LHCN-M2 (cell line): ENCODE measurements around the gene XYLT2. TPM values are rescaled to one million over a fixed set of nuclear protein-coding genes. Genes with fewer than 3 reads are reported as not detected.
"Not testable (repeated sequence)": the region's sequence is repeated elsewhere in the genome, so short reads cannot be mapped to it uniquely, and the experiment has no call there.

Experiments used
- DNase-seq: peaks from one replicate; pipeline ENCODE4 v3.0.0-alpha.2; 2012; ENCODE audit warnings: low read depth
- polyA plus RNA-seq: library from polyadenylated mRNA; unstranded; fragments of >200 nt; gene quantifications from one replicate; pipeline ENCODE4 v1.2.1, GENCODE V29; 2012; ENCODE audit warnings: missing spikeins
- total RNA-seq: library from RNA; depleted of rRNA; stranded (reverse); fragments of >200 nt; gene quantifications from 2 replicates; pipeline ENCODE4 v1.2.3, GENCODE V29; 2014; rRNA removed

Gene XYLT2
- 41.4 and 48.9 TPM in 2 replicates for total RNA-seq
- 24.5 TPM for polyA plus RNA-seq

DNA sequence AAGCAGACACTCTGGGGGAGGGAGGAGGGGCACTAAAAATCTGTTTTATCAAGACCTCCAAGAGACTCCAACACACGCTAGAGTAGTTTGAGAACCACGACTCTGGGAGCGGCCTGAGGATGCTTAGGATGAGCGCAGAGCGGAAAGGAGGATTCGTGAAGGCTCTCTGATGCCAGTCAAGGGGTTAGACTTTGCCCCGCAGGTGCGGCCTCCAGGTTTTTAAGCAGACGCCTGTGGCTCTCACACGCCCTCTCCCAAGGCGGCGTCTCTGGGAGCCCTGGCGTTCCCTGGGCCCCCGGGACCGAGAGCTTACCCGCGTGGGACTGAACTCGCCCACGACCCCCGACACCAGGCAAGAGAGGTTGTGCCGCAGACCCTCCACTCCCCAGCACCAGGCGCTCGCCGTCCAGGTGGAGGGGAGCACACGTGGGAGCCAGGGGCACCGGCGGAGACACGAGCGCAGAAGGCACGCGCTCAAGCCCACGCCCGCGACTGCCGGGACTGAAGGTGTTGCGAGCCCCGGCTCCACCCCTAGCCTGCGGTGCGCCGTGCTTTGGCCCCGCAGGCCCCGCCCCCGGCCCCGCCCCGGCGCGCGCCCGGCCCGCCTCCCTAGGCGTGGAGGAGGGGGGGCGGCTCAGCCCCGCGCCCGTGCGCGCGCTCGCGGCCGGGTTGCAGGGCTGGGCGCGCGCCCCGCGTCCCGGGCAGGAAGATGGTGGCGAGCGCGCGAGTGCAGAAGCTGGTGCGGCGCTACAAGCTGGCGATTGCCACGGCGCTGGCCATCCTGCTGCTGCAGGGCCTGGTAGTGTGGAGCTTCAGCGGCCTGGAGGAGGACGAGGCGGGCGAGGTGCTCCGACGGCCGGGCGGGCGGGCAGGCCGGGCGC is at the start of gene XYLT2:
Gene XYLT2, plus strand, starts transcription at position 695 of the 881 bp plus-strand sequence. Its CDS starts 15 bp downstream, at position 710.
- peak; percentile 83 for DNase-seq

DNA sequence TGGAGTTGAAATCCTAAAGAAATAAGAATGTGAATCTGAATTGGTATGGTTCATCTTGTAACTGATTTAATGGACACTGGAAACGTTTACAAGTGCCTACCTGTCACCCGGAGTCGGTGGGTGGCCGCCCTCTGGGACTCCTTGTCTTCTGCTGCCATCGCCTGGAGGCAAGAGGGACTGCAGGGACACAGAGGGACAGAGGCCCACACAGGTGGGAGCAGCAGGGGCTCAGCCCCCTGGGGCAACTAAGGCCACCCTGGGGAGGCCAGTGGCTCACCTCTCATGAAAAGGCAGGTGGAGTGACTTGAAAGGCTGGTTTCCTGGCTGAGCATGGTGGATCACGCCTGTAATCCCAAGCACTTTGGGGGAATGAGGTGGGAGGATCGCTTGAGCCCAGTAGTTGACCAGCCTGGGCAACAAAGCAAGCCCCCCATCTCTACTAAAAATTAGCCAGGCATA is 48.5 kb upstream of the XYLT2 start:
- DNase-seq, result peak; percentile 37

DNA sequence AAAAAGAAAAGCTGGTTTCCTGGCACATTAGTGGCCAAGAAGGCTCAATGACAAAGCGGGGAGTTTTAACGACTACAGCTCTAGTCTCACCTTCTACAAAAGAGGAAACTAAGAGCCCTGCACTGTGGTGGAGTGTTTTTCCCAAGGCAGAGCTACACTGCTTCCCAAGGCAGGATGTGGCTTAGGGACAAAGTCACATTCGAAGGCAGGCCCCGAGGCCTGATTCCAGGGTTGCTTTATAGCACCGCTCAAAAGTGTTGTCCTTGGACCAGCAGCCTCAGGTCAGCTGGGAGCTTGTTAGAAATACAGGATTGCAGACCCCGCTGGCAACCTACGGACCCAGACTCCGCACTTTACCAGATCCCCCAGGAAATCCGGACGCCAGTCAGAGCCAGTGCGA is 47.9 kb upstream of the XYLT2 start:
- DNase-seq, result no peak

DNA sequence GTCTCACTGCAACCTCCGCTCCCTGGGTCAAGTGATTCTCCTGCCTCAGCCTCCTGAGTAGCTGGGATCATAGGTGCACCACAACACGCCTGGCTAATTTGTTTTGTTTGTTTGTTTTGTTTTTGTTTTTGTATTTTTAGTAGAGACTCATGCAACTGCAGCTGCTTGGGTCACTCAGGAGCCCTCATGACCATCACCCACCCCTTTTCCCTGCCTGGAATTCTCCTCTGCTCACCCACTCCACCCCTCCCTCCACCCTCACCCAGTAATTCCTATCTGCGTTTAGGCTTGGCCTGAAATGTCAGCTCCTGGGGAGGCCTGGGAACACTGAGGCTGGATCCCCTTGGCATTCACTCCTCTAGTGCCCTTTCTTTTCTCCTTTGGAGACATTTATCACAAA is 46.1 kb upstream of the XYLT2 start:
- DNase-seq, result peak; percentile 51

- not testable (repeated sequence) for DNase-seq
These were observed 45.1 kb upstream of the XYLT2 start for GRCh38 chr17:50300824-50301223.

DNA sequence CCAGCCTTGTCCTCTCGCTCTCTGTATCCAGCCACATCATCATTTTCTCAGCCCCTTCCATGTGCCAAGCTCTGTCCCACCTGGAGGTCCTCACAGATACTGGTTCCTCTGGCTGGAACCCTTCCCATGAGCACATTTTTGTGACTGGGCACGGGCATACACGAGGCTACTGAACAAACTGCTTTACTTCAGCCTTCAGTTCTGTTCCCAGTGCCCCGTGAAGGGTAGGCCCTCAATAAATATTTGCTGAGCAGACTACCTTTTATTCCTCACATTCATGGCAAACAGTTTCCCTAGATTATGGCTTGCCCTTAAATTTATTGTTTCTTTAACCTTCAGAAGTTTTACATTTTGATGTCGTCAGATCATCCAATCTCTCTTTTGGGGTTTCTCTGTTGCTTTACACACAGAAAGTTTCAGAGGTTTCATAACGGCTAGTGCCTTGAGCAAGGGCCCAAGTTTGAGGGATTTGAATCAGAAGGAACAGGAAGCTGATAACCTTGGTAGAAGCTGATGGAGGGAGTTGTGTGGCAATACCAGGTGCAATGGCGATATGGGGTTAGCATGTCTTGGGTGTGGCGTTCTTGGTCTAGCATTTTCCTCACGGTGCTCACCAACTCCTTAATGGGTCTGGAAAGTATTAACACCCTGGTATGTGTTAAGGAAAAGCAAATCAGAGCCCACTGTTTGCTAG is 43.9 kb upstream of the XYLT2 start:
- DNase-seq, result no peak

DNA sequence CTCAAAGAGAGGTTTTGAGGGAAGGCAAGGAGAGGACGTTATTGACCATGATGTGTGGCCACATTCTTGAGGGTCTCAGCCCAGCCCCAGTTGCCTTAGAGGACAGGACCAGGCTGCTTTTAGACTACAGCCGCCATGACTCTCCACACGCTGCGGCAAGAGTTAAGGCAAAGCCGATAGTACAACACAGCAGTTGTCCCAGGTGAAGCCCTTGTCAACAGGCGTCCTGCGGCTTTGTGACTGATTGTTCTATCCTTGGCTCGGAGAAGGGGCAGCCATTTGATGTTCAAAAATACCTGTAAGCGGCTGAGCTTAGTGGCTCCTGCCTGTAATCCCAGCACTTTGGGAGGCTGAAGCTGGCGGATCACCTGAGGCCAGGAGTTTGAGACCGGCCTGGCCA is 42.9 kb upstream of the XYLT2 start:
- no peak for DNase-seq

GRCh38 chr17:50303596-50303995 is 42.3 kb upstream of the XYLT2 start:
- DNase-seq, result no peak

- DNase-seq, result no peak
These were observed 41.0 kb upstream of the XYLT2 start for GRCh38 chr17:50304781-50305404.

GRCh38 chr17:50307654-50308053 is 38.3 kb upstream of the XYLT2 start:
- no peak for DNase-seq

DNA sequence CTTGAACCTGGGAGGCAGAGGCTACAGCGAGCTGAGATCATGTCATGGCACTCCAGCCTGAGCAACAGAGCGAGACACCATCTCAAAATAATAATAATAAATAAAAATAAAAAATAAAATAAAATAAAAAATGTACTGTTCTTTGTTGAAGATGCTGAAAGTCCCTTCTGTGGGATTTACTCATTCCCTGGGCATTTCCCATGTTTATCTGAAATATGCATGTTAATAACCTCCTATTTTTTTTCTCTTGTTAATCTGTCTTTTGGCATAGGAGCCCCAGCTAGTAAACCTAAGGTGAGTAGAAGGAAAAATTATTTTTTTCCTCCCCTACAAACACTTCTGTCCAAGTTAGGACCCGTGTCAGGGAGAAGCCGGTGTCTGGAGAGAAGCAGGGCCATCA is 37.3 kb upstream of the XYLT2 start:
- DNase-seq, result no peak

DNA sequence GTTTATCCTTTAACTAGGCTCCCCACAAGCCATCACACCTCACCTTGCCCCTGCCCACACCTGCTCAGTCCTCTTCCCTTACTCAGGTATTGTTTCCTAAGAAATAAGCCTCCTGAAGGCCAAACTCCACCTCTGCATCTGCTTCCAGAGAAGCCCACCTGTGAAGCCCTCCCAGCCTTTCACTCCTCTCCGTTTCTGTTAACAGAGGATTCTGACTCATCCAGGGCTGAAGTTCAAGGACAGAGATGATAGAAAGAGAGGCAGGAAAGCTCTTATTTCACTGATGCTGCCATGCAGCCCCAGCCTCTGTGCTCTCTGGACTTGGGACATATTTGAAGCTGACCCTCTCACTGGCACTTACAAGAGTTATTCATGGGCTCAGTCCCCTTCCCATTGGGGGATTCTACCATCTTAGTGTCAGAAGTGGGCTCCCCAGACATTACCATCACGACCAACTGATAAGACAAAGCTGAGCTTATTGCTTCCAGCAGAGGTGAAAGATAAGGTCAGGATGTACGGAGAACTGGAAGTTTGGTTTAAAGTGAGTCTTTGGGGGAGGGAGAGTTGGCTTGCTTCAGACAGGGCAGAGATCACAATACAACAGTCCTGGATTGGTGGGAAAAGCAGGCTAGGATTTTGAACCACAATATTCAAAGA is 35.3 kb upstream of the XYLT2 start:
- no peak for DNase-seq

DNA sequence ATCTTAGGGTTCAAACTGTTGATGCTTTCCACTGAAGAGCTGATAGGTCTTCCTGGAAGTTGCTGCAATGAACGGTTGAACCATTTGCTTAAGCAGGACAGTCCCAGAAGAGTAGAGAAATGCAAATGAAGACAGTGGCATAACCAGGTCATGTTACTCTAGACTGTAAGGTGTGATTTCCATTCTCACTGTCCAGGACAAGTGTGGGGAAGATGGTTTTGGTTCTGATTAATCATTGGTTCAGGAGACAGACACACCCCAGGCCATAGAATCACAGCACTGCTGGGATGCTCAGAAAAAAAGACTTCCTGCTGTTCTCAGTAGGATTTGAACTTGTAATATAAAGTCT is 34.8 kb upstream of the XYLT2 start:
- no peak for DNase-seq

DNA sequence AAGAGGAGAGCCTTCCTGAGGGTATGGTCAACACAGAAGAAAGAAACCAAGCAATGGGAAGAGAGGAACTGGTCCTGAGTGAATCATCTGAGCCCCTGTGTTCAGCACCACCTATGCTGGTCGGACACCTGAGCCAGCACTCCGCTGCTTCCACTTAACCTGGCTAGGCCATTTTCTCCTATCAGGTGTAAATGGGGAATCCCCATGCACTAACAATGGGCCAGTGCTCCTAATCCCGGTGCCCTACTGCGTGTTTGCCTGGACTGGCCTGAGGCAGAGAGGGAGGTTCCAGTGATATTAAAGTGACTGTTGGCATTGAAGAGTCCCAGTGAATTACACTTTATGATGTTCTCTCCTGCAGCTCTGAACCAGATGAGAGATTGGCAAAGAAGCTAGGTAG is 34.4 kb upstream of the XYLT2 start:
- DNase-seq, result no peak

DNA sequence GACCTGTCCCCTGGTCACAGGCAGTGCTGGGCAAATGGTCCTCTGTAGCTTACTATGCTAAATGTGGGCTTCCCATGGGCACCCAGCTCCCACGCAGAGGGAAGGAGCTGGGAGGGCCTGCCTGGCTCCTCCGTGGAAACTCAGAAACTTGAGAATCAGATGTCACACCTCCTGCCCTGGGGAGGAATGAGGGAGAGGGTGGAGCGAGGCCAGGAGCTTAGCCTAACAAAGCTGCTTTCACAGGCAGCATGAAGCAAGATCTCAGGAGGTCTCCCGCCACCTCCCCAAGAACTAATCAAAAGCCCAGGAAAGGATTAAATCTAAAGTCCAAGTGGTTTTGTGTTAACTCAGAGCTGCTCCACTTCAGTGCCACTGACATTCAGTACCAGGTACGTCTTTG is 33.6 kb upstream of the XYLT2 start:
- no peak for DNase-seq

GRCh38 chr17:50314456-50315011 is 31.4 kb upstream of the XYLT2 start:
- peak; percentile 75 for DNase-seq

DNA sequence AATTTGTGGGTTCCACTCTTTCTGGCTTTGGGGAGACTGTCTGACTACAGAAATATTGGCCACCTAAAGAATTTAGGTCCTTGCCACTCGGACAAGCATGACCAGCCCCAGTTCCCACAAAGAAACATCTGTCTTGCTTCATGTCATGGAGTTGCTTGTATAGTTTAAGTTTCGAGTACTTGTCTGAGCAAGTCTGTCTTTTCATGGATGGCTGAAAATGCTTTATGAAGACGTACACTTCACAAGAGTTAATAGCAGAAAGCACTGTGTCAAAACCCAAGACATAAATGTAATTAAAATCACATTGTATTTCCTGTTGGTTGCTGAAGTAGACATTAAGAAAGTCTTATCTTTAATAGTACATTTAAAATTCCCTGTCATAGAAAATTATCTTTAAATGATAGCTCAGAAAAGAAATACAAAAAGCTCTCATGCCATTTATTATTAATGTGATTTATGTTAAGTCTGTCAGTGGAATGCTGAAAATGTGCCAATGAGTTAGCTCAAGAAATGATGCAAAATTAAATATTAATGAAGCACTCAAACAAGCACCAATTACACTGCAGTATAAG is 29.8 kb upstream of the XYLT2 start:
- no peak for DNase-seq

DNA sequence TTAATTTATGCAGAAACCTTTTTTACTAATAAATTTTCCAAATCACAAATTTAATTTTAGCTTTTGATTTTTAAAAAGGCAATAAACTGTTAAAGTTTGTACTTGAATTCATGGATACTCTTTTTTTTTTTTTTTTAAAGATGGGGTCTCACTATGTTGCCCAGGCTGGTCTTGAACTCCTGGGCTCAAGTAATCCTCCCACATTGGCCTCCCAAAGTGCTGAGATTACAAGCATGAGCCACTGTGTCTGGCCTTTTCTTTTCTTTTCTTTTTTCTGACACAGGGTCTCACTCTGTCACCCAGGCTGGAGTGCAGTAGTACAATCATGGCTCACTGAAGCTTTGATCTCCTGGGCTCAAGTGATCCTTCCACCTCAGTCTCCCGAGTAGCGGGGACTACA is 29.3 kb upstream of the XYLT2 start:
- not testable (repeated sequence) for DNase-seq

- DNase-seq, result no peak
These were observed 28.8 kb upstream of the XYLT2 start for GRCh38 chr17:50317121-50317520.

GRCh38 chr17:50318501-50319285 is 27.2 kb upstream of the XYLT2 start:
- DNase-seq, result peak; percentile 33
